ENCODE measurements around the gene HNRNPA1.
A peak's percentile ranks its signal among the peaks of the same experiment; 100 is the strongest.
"Not testable (repeated sequence)": the region's sequence is repeated elsewhere in the genome, so short reads cannot be mapped to it uniquely, and the experiment has no call there.

Gene HNRNPA1

DNA sequence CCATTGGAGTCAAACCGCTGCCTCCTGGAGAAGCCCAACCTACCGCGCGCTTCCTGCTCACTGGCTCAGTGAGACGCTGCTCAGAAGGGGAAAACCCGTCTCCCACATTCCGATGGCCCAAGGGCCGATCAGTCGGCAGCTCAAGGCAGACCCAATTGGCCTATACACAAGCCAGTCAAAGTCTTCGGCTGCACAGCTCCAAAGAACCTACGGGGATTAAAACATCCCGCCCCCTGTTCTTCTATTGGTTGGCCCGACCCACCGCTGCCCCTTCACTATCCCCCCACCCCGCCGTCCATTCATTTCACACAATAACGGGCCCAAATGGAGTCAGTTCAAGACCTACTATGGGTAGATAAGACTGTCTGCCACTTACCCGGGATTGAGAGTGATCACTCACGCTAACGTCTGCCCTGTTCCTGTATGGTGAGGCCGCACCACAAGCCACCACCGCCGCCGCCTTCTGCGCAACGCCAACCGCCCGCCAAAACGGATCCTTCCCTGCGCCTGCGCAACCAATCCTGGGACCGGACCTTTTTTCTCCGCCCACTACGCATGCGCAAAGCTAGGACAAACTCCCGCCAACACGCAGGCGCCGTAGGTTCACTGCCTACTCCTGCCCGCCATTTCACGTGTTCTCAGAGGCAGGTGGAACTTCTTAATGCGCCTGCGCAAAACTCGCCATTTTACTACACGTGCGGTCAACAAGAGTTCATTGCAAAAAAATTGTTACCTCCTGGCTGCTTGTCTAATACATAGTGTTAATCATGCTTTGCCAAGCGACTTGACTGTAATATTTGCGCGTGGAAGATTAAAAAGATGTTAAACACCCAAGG lies 676 bp upstream of the HNRNPA1 start, which contains the start of gene CBX5:
CBX5 (minus strand) TSS at position 491 of the 836 bp plus-strand sequence. CDS start 22,472 bp downstream, outside the sequence.
- Histone ChIP-seq H3K4ac (ENCODE audit: low read depth in 1 of 2, low read length in 2 of 2) (peak within 1 kb of the TSS; percentile 83 to 93), H3K4me1 (ENCODE audit: control insufficient read depth, insufficient read depth, low read depth, low read length) (peaks cover 5% of the 10 kb centered on the region), H3K9me3 (ENCODE audit: control insufficient read depth, low read length) (no peaks in the 10 kb centered on the region), H3K79me1 (replicated peaks; ENCODE audit: low read length, poor library complexity, severe bottlenecking) (no peaks in the 10 kb centered on the region), H3K27me3 (ENCODE audit: control insufficient read depth in 1 of 2, insufficient read depth in 1 of 2, low read length in 2 of 2) (no peaks in the 10 kb centered on the region), H3K36me3 (ENCODE audit: control insufficient read depth in 1 of 2, insufficient read depth in 2 of 2, low read depth in 1 of 2, low read length in 2 of 2) (peaks cover 5 to 37% of the 10 kb centered on the region in 2 experiments), H2BK12ac (ENCODE audit: low read length in 2 of 2) (peak within 1 kb of the TSS; percentile 38 to 76), H2BK5ac (ENCODE audit: low read depth, low read length, poor library complexity, severe bottlenecking) (peak within 1 kb of the TSS; percentile 84), H3K4me2 (ENCODE audit: low read length, poor library complexity, severe bottlenecking) (peak within 1 kb of the TSS; percentile 75), H3K9ac (ENCODE audit: low read length) (peak within 1 kb of the TSS; percentile 95), H3K23ac (ENCODE audit: low read length in 2 of 2) (no peak within 1 kb of the TSS), H2AFZ (ENCODE audit: low read depth, low read length) (no peak within 1 kb of the TSS), H2BK15ac (ENCODE audit: low read depth, poor library complexity, severe bottlenecking) (peak within 1 kb of the TSS; percentile 66), H3K14ac (ENCODE audit: low read length in 2 of 2) (peak within 1 kb of the TSS in 1 of 2 experiments; percentile 82), H3K4me3 (ENCODE audit: insufficient read depth in 1 of 2, low read depth in 1 of 2, low read length in 2 of 2) (peak within 1 kb of the TSS; percentile 75 to 88), H4K8ac (ENCODE audit: low read length) (peak within 1 kb of the TSS; percentile 83), H2BK120ac (ENCODE audit: low read depth, low read length) (peak within 1 kb of the TSS; percentile 57), H3K18ac (ENCODE audit: low read depth in 1 of 2, low read length in 2 of 2) (peak within 1 kb of the TSS; percentile 75 to 97), H2AK5ac (ENCODE audit: low read length, severe bottlenecking) (peak within 1 kb of the TSS; percentile 86), H3K27ac (ENCODE audit: low read length, poor library complexity, severe bottlenecking) (peak within 1 kb of the TSS; percentile 96), H4K91ac (ENCODE audit: low read length) (peak within 1 kb of the TSS; percentile 89)
- WGBS, result under 1% methylated on average over 49 of the region's 49 CpGs
- peak; percentile 100 for DNase-seq

DNA sequence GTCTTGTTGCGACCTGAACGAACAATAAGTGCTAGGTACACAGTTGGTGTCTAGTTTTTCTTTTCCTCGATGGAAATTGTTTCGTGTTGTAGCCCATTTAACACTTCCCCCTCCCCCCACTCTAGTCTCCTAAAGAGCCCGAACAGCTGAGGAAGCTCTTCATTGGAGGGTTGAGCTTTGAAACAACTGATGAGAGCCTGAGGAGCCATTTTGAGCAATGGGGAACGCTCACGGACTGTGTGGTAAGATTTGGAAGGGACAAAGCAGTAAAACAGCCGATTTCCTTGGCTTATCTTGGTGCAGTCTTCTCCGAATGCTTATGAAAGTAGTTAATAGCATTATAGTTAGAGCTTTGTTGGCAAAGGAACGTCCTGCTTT lies 724 bp downstream of the HNRNPA1 start:
- peak overlapping the region; percentile 75 to 81 for H3K18ac ChIP-seq (ENCODE audit: low read depth in 1 of 2, low read length in 2 of 2)
- peak overlapping the region; percentile 83 to 90 for H3K4ac ChIP-seq (ENCODE audit: low read depth in 1 of 2, low read length in 2 of 2)
- H3K4me1 ChIP-seq (ENCODE audit: control insufficient read depth, insufficient read depth, low read depth, low read length); H2BK12ac ChIP-seq (ENCODE audit: low read length in 2 of 2); H3K9me3 ChIP-seq (ENCODE audit: control insufficient read depth, low read length); H3K23ac ChIP-seq (ENCODE audit: low read length in 2 of 2); H2BK15ac ChIP-seq (ENCODE audit: low read depth, poor library complexity, severe bottlenecking); H3K27me3 ChIP-seq (ENCODE audit: control insufficient read depth in 1 of 2, insufficient read depth in 1 of 2, low read length in 2 of 2); H2AFZ ChIP-seq (ENCODE audit: low read depth, low read length); DNase-seq; H2BK120ac ChIP-seq (ENCODE audit: low read depth, low read length); H3K79me1 ChIP-seq (replicated peaks; ENCODE audit: low read length, poor library complexity, severe bottlenecking); H2BK5ac ChIP-seq (ENCODE audit: low read depth, low read length, poor library complexity, severe bottlenecking): not testable (repeated sequence)
- peak overlapping the region; percentile 83 for H4K8ac ChIP-seq (ENCODE audit: low read length)
- H3K36me3 ChIP-seq (ENCODE audit: control insufficient read depth in 1 of 2, insufficient read depth in 2 of 2, low read depth in 1 of 2, low read length in 2 of 2), result peaks cover 9 to 50% of the 10 kb centered on the region in 2 experiments
- peak overlapping the region; percentile 86 for H3K27ac ChIP-seq (ENCODE audit: low read length, poor library complexity, severe bottlenecking)
- H3K4me3 ChIP-seq (ENCODE audit: insufficient read depth in 1 of 2, low read depth in 1 of 2, low read length in 2 of 2), result peak overlapping the region; percentile 65 to 88
- peak overlapping the region; percentile 19 for H2AK5ac ChIP-seq (ENCODE audit: low read length, severe bottlenecking)
- 3% methylated on average over 9 of the region's 10 CpGs for WGBS
- H3K4me2 ChIP-seq (ENCODE audit: low read length, poor library complexity, severe bottlenecking), result peak overlapping the region; percentile 65
- peak overlapping the region; percentile 95 for H3K9ac ChIP-seq (ENCODE audit: low read length)
- H3K14ac ChIP-seq (ENCODE audit: low read length in 2 of 2), result peak overlapping the region in 1 of 2 experiments; percentile 5
- H4K91ac ChIP-seq (ENCODE audit: low read length), result peak overlapping the region; percentile 30

DNA sequence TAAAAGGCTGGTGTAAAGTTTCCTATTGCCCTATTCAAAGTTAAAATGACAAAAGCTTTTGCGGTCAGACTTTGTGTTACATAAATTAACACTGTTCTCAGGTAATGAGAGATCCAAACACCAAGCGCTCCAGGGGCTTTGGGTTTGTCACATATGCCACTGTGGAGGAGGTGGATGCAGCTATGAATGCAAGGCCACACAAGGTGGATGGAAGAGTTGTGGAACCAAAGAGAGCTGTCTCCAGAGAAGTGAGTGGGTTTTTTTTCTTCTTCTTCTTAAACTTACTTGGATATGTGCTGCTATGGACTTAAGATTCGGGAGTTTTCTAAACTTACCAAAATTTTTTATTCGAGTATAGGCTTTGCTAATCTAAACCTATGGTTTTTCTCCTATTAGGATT lies 1.2 kb downstream of the HNRNPA1 start:
- H3K27me3 ChIP-seq (ENCODE audit: control insufficient read depth in 1 of 2, insufficient read depth in 1 of 2, low read length in 2 of 2); H2AK5ac ChIP-seq (ENCODE audit: low read length, severe bottlenecking); DNase-seq; H3K4ac ChIP-seq (ENCODE audit: low read depth in 1 of 2, low read length in 2 of 2); H3K23ac ChIP-seq (ENCODE audit: low read length in 2 of 2); H3K18ac ChIP-seq (ENCODE audit: low read depth in 1 of 2, low read length in 2 of 2); H2BK12ac ChIP-seq (ENCODE audit: low read length in 2 of 2); H3K79me1 ChIP-seq (replicated peaks; ENCODE audit: low read length, poor library complexity, severe bottlenecking); H2AFZ ChIP-seq (ENCODE audit: low read depth, low read length); H3K4me1 ChIP-seq (ENCODE audit: control insufficient read depth, insufficient read depth, low read depth, low read length); H4K91ac ChIP-seq (ENCODE audit: low read length); H2BK120ac ChIP-seq (ENCODE audit: low read depth, low read length); H4K8ac ChIP-seq (ENCODE audit: low read length); H3K14ac ChIP-seq (ENCODE audit: low read length in 2 of 2); H3K27ac ChIP-seq (ENCODE audit: low read length, poor library complexity, severe bottlenecking); H2BK5ac ChIP-seq (ENCODE audit: low read depth, low read length, poor library complexity, severe bottlenecking); H3K9me3 ChIP-seq (ENCODE audit: control insufficient read depth, low read length); H2BK15ac ChIP-seq (ENCODE audit: low read depth, poor library complexity, severe bottlenecking): not testable (repeated sequence)
- H3K9ac ChIP-seq (ENCODE audit: low read length), result peak overlapping the region; percentile 95
- peak overlapping the region; percentile 42 to 88 for H3K4me3 ChIP-seq (ENCODE audit: insufficient read depth in 1 of 2, low read depth in 1 of 2, low read length in 2 of 2)
- 0% methylated on average over 1 of the region's 4 CpGs for WGBS
- peaks cover 9 to 55% of the 10 kb centered on the region in 2 experiments for H3K36me3 ChIP-seq (ENCODE audit: control insufficient read depth in 1 of 2, insufficient read depth in 2 of 2, low read depth in 1 of 2, low read length in 2 of 2)
- peak overlapping the region; percentile 65 for H3K4me2 ChIP-seq (ENCODE audit: low read length, poor library complexity, severe bottlenecking)

DNA sequence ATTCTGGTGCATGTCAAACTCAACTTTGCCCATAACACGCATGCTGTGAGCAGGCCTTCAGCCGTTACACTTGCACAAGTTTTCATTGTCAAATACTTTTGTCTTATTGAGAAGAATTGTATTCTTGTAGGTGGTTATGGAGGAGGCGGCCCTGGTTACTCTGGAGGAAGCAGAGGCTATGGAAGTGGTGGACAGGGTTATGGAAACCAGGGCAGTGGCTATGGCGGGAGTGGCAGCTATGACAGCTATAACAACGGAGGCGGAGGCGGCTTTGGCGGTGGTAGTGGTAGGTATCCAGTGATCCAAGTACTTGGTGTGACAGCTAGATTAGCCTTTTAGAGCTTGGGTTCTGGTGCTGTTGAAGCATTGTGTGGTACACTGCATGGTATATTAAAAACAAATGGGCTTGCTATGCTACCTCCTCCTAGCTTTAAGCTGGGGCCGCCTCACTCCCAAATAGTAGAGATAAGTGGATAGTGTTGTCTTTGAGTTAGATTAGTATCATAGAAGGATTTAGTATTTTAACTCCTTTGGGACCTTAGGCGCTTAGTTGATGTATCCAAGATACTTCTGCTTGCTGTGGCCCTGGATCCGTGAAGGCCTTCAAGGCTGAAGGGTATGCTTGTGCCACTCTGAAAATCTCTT lies 2.5 kb downstream of the HNRNPA1 start:
- no peak for DNase-seq
- peak overlapping the region; percentile 95 for H3K9ac ChIP-seq (ENCODE audit: low read length)
- no peak overlapping the region for H3K18ac ChIP-seq (ENCODE audit: low read depth in 1 of 2, low read length in 2 of 2)
- H2BK15ac ChIP-seq (ENCODE audit: low read depth, poor library complexity, severe bottlenecking), result no peak overlapping the region
- H3K14ac ChIP-seq (ENCODE audit: low read length in 2 of 2), result peak overlapping the region in 1 of 2 experiments; percentile 9
- no peak overlapping the region for H4K8ac ChIP-seq (ENCODE audit: low read length)
- peaks cover 4% of the 10 kb centered on the region for H3K4me1 ChIP-seq (ENCODE audit: control insufficient read depth, insufficient read depth, low read depth, low read length)
- 58% methylated on average over 11 of the region's 11 CpGs for WGBS
- H3K4me2 ChIP-seq (ENCODE audit: low read length, poor library complexity, severe bottlenecking), result peak overlapping the region; percentile 66
- H3K4ac ChIP-seq (ENCODE audit: low read depth in 1 of 2, low read length in 2 of 2), result no peak overlapping the region
- H3K27ac ChIP-seq (ENCODE audit: low read length, poor library complexity, severe bottlenecking), result no peak overlapping the region
- H3K9me3 ChIP-seq (ENCODE audit: control insufficient read depth, low read length), result no peaks in the 10 kb centered on the region
- H3K79me1 ChIP-seq (replicated peaks; ENCODE audit: low read length, poor library complexity, severe bottlenecking), result no peaks in the 10 kb centered on the region
- no peak overlapping the region for H2AFZ ChIP-seq (ENCODE audit: low read depth, low read length)
- H3K4me3 ChIP-seq (ENCODE audit: insufficient read depth in 1 of 2, low read depth in 1 of 2, low read length in 2 of 2), result peak overlapping the region; percentile 23 to 88
- no peak overlapping the region for H2BK120ac ChIP-seq (ENCODE audit: low read depth, low read length)
- H3K23ac ChIP-seq (ENCODE audit: low read length in 2 of 2), result no peak overlapping the region
- no peak overlapping the region for H2AK5ac ChIP-seq (ENCODE audit: low read length, severe bottlenecking)
- no peaks in the 10 kb centered on the region for H3K27me3 ChIP-seq (ENCODE audit: control insufficient read depth in 1 of 2, insufficient read depth in 1 of 2, low read length in 2 of 2)
- H3K36me3 ChIP-seq (ENCODE audit: control insufficient read depth in 1 of 2, insufficient read depth in 2 of 2, low read depth in 1 of 2, low read length in 2 of 2), result peaks cover 14 to 69% of the 10 kb centered on the region in 2 experiments
- H2BK12ac ChIP-seq (ENCODE audit: low read length in 2 of 2), result no peak overlapping the region
- H4K91ac ChIP-seq (ENCODE audit: low read length), result no peak overlapping the region
- no peak overlapping the region for H2BK5ac ChIP-seq (ENCODE audit: low read depth, low read length, poor library complexity, severe bottlenecking)

All from mesenchymal stem cell (in vitro differentiated cells and primary cell).